Measurements from ENCODE around the gene AHCY. TPM values are rescaled to one million over a fixed set of nuclear protein-coding genes. Genes with fewer than 3 reads are reported as not detected.

Gene AHCY
- total RNA-seq, 1 experiment from 2014 or later, result 265 TPM

DNA sequence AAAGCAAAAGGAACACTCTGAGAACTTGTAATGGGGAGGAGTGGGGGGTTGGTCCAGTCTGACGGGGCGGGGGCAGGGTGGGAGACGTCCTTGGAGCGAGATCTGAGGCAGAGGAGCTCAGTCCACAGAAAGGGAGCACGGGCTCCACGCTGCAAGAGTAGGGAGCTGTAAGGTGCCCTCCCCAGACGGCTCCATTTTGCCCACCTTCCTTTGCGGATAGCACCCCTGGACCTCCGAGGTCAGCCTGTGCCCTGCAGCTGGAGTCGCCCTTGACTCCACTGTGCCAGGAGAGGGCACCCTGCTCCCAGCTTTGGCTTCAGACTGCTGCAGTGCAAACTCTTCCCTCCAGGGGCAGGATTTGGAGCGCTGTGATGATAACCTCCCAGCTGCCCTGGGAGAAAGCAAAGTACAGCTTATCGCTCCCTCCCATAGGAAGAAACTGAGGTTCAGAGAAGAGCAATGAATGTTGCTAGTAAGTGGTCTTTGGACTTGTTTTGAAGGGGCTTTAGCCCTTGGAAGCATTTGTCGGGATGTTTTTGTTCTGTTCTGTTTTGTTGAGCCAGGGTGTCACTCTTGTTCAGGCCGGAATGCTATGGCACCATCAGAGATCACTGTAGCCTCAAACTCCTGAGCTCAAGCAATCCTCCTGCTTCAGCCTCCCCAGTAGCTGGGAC is 9.5 kb upstream of the AHCY start:
- peak; percentile 48 for ATAC-seq
- no peaks in the 10 kb centered on the region for H3K79me2 ChIP-seq (ENCODE audit: low read length)
- peak overlapping the region; percentile 77 for H3K4me2 ChIP-seq (ENCODE audit: low read length)
- peaks cover 52% of the 10 kb centered on the region for H3K4me1 ChIP-seq (ENCODE audit: insufficient read depth, low read length)
- H3K9me2 ChIP-seq (replicated peaks; ENCODE audit: low read length), result no peaks in the 10 kb centered on the region
- H4K20me1 ChIP-seq (ENCODE audit: low read length), result no peaks in the 10 kb centered on the region
- intact Hi-C loops (cut with micrococcal nuclease), result loop anchor here (1.0 kb wide), 3 partner anchors 100 to 211 kb away; no protein-coding TSS in a partner anchor
- H3K27ac ChIP-seq (ENCODE audit: low read length), result no peak overlapping the region
- no peaks in the 10 kb centered on the region for H3K36me3 ChIP-seq (ENCODE audit: low read depth, low read length)
- H3K4me3 ChIP-seq (ENCODE audit: low read length), result peak overlapping the region; percentile 56
- peak; percentile 95 for DNase-seq
- H3K27me3 ChIP-seq (ENCODE audit: low read length), result no peaks in the 10 kb centered on the region
- TF ChIP-seq EZH2phosphoT487 (IDR thresholded peaks at IDR 0.05; ENCODE audit: borderline replicate concordance, low read length) (no peak), CTCF (conservative IDR thresholded peaks at IDR 0.05; ENCODE audit: low read depth, low read length) (peak; percentile 100), EZH2 (IDR thresholded peaks at IDR 0.05; ENCODE audit: low read length, unreplicated experiment) (no peak)
- BruUV-seq (replicated peaks), result no TSS peak
- no peak overlapping the region for H3K9ac ChIP-seq (ENCODE audit: low read length)
- ChIA-PET POLR2A (ENCODE audit: unreplicated experiment) (interaction anchor here (0.6 to 1.1 kb wide), 2 partner anchors 50 to 61 kb away, joined by 4 to 5 read pairs; partner anchors contain the start of gene ITCH), CTCF (interaction anchor here (0.5 to 1.8 kb wide), 21 partner anchors 10 to 512 kb away, joined by 3 to 21 read pairs (median 5); partner anchors contain the start of genes AHCY, DYNLRB1 and ITCH)
- no peaks in the 10 kb centered on the region for H3F3A ChIP-seq (ENCODE audit: low read length, unreplicated experiment)
- H3K9me3 ChIP-seq (ENCODE audit: low read length), result no peaks in the 10 kb centered on the region
- H2AFZ ChIP-seq (ENCODE audit: low read length), result peak overlapping the region; percentile 72

GRCh38 chr20:34312024-34312460 is 8.9 kb upstream of the AHCY start:
- Histone ChIP-seq H3K4me2 (ENCODE audit: low read length) (peak overlapping the region; percentile 77), H3K9me2 (replicated peaks; ENCODE audit: low read length) (no peaks in the 10 kb centered on the region), H3K4me3 (ENCODE audit: low read length) (peak overlapping the region; percentile 56), H3K9me3 (ENCODE audit: low read length) (no peaks in the 10 kb centered on the region), H3K27me3 (ENCODE audit: low read length) (no peaks in the 10 kb centered on the region), H3K36me3 (ENCODE audit: low read depth, low read length) (no peaks in the 10 kb centered on the region), H3K79me2 (ENCODE audit: low read length) (no peaks in the 10 kb centered on the region), H3K4me1 (ENCODE audit: insufficient read depth, low read length) (peaks cover 52% of the 10 kb centered on the region), H3K9ac (ENCODE audit: low read length) (no peak overlapping the region), H4K20me1 (ENCODE audit: low read length) (no peaks in the 10 kb centered on the region), H2AFZ (ENCODE audit: low read length) (peak overlapping the region; percentile 72), H3K27ac (ENCODE audit: low read length) (no peak overlapping the region), H3F3A (ENCODE audit: low read length, unreplicated experiment) (no peaks in the 10 kb centered on the region)
- BruUV-seq (replicated peaks), result no TSS peak
- no peak for TF ChIP-seq EZH2phosphoT487 (IDR thresholded peaks at IDR 0.05; ENCODE audit: borderline replicate concordance, low read length)
- peak; percentile 2 for ATAC-seq
- intact Hi-C loops (cut with micrococcal nuclease), result loop anchor here (1.0 kb wide), 3 partner anchors 100 to 211 kb away; no protein-coding TSS in a partner anchor
- ChIA-PET CTCF (interaction anchor here (1.0 to 1.8 kb wide), 14 partner anchors 9 to 214 kb away, joined by 3 to 21 read pairs (median 6); partner anchors contain the start of genes AHCY, DYNLRB1 and ITCH), POLR2A (ENCODE audit: unreplicated experiment) (interaction anchor here (0.5 to 1.1 kb wide), 2 partner anchors 51 to 55 kb away, joined by 4 read pairs; partner anchors contain the start of gene ITCH)
- DNase-seq, result no peak

DNA sequence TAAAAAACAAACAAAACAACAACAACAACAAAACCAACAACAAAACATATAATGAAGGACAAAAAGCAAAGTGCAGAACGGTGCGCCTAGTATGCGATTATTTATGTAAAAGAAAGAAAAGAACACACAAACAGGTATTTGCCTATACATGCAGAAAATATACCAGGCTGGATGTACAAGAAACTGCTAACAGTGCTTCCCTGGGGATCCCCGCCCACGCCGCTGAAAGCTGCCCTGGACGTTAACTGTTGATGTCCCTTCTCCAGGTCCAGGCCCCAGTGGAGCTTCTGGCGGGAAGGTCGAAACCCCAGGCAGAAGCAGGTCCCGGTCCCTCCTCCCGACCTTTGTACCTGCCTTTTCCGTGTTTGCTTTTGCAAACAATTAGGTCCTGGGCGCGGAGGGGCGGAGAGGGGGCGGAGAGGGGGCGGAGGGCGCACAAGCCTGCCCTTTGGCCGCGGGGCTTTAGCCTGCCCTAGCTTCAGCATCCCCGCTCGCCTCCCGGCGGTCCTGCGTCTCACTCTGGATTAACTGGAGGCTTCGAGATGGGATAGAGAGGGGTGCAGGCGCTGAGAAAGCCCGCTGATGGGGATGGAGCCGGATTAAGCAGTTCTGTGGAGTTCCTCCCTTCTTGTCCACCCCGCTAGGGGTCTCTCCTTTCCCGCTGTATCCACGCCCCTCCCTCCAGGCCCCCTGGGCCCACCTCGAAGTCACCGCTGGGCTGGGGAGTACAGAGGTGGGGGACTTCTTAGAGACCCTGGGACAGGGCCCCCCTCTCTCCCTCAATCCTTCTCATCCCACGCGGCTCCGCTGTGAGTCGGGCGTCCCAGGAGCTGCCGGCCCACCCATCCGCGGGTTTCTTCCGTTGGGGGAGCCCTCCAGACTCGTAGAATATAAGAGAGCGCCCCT is 8.2 kb upstream of the AHCY start:
- Histone ChIP-seq H3K4me1 (ENCODE audit: insufficient read depth, low read length) (peaks cover 46% of the 10 kb centered on the region), H2AFZ (ENCODE audit: low read length) (peak overlapping the region; percentile 72), H3F3A (ENCODE audit: low read length, unreplicated experiment) (no peaks in the 10 kb centered on the region), H3K4me2 (ENCODE audit: low read length) (peak overlapping the region; percentile 77), H3K9me2 (replicated peaks; ENCODE audit: low read length) (no peaks in the 10 kb centered on the region), H4K20me1 (ENCODE audit: low read length) (no peaks in the 10 kb centered on the region), H3K36me3 (ENCODE audit: low read depth, low read length) (no peaks in the 10 kb centered on the region), H3K9me3 (ENCODE audit: low read length) (no peaks in the 10 kb centered on the region), H3K4me3 (ENCODE audit: low read length) (peak overlapping the region; percentile 56), H3K9ac (ENCODE audit: low read length) (no peak overlapping the region), H3K79me2 (ENCODE audit: low read length) (no peaks in the 10 kb centered on the region), H3K27me3 (ENCODE audit: low read length) (no peaks in the 10 kb centered on the region), H3K27ac (ENCODE audit: low read length) (no peak overlapping the region)
- no TSS peak for BruUV-seq (replicated peaks)
- ATAC-seq (no peak), DNase-seq (no peak)
- ChIA-PET POLR2A (ENCODE audit: unreplicated experiment) (interaction anchor here (0.5 to 1.1 kb wide), 2 partner anchors 51 to 56 kb away, joined by 4 read pairs; partner anchors contain the start of gene ITCH), CTCF (interaction anchor here (0.5 to 1.7 kb wide), 5 partner anchors 24 to 211 kb away, joined by 4 to 18 read pairs (median 6); no protein-coding TSS in a partner anchor)
- no peak for TF ChIP-seq EZH2phosphoT487 (IDR thresholded peaks at IDR 0.05; ENCODE audit: borderline replicate concordance, low read length)
- peak; percentile 30; the same call in 1 of the 2 replicates for TF ChIP-seq CTCF (conservative IDR thresholded peaks at IDR 0.05; ENCODE audit: low read depth, low read length)
- no peak for TF ChIP-seq EZH2 (IDR thresholded peaks at IDR 0.05; ENCODE audit: low read length, unreplicated experiment)
- intact Hi-C loops (cut with micrococcal nuclease), result loop anchor here (1.0 kb wide), 3 partner anchors 101 to 212 kb away; no protein-coding TSS in a partner anchor

Data from PC-3 (cell line).